Vagina (tissue), 2 donors: ENCODE results near the gene ARHGAP42. TPM values are rescaled to one million over a fixed set of nuclear protein-coding genes. Genes with fewer than 3 reads are reported as not detected.

Experiments
- DNase-seq, 2 donors: peaks; one replicate each; pipeline ENCODE4 v3.0.0-alpha.2; 2017; ENCODE audit errors: extremely low spot score in 2 of 2
- H3K27ac ChIP-seq: fragments of 200-600 bp; sonication (generic); one replicate; pipeline ENCODE4 v1.5.1; 2019
- H3K27me3 ChIP-seq: fragments of 200-600 bp; sonication (generic); one replicate; pipeline ENCODE4 v1.5.1; 2019
- H3K36me3 ChIP-seq, 2 donors: fragments of 200-600 bp; sonication (generic); one replicate each; pipeline ENCODE4 v1.5.1; 2017 to 2019
- H3K4me1 ChIP-seq: fragments of 200-600 bp; sonication (generic); one replicate; pipeline ENCODE4 v1.5.1; 2019
- H3K4me3 ChIP-seq, 2 donors: fragments of 200-600 bp; sonication (generic); 1 replicate in 1 of 2; 2 replicates in 1 of 2; pipeline ENCODE4 v1.5.1; 2016 to 2019
- H3K9me3 ChIP-seq: fragments of 200-600 bp; sonication (generic); one replicate; pipeline ENCODE4 v1.5.1; 2019
- CTCF ChIP-seq, 3 experiments: fragments of 450-650 bp in 2 of 3; fragments of 200-600 bp in 1 of 3; sonication (generic) in 1 of 3; IDR thresholded peaks; one replicate each; pipeline ENCODE4 v1.5.1; 2017 to 2019; ENCODE audit warnings: antibody characterized with exemption in 3 of 3, mild to moderate bottlenecking in 2 of 3, moderate library complexity in 2 of 3
- POLR2A ChIP-seq, 2 donors: fragments of 450-650 bp; IDR thresholded peaks; one replicate each; pipeline ENCODE4 v1.6.1; 2017; ENCODE audit warnings: antibody characterized with exemption in 2 of 2, mild to moderate bottlenecking in 2 of 2, moderate library complexity in 2 of 2
- POLR2AphosphoS5 ChIP-seq, 2 donors: sonication (generic); formaldehyde crosslinking; IDR thresholded peaks; one replicate each; pipeline ENCODE4 v1.9.0; 2017; ENCODE audit warnings: antibody characterized with exemption in 2 of 2, mild to moderate bottlenecking in 2 of 2, low read depth in 1 of 2; ENCODE audit not compliant: insufficient read depth in 1 of 2
- intact Hi-C: fragments of 100-400 bp; cut with DNase I; formaldehyde crosslinking; loops from one replicate; pipeline ENCODE4 v1.15.1; 2023
- total RNA-seq: library from RNA; depleted of rRNA; stranded (reverse); fragments of >200 nt; gene quantifications from one replicate; pipeline ENCODE4 v1.2.3, GENCODE V29; 2016

Gene ARHGAP42
- total RNA-seq, 1 donor from 2014 or later = 5.9 TPM

- Histone ChIP-seq H3K4me1 (peaks cover 6% of the 10 kb centered on the region), H3K36me3 (no peaks in the 10 kb centered on the region), H3K27ac (no peak overlapping the region), H3K27me3 (no peaks in the 10 kb centered on the region), H3K9me3 (no peaks in the 10 kb centered on the region), H3K4me3 (no peak overlapping the region)
- intact Hi-C loops = no loop called here
- TF ChIP-seq POLR2AphosphoS5 (IDR thresholded peaks at IDR 0.05; ENCODE audit: insufficient read depth in 1 of 2, low read depth in 1 of 2) (no peak), CTCF (IDR thresholded peaks at IDR 0.05) (no peak), POLR2A (IDR thresholded peaks at IDR 0.05) (no peak)
- DNase-seq = no peak
These were observed 253.9 kb downstream of the ARHGAP42 start for GRCh38 chr11:100941033-100941432.

GRCh38 chr11:100942016-100942415 lies 254.9 kb downstream of the ARHGAP42 start:
- Histone ChIP-seq H3K27ac (no peak overlapping the region), H3K4me3 (no peak overlapping the region), H3K9me3 (no peaks in the 10 kb centered on the region), H3K4me1 (peaks cover 6% of the 10 kb centered on the region), H3K36me3 (no peaks in the 10 kb centered on the region), H3K27me3 (no peaks in the 10 kb centered on the region)
- TF ChIP-seq POLR2AphosphoS5 (IDR thresholded peaks at IDR 0.05; ENCODE audit: insufficient read depth in 1 of 2, low read depth in 1 of 2) (no peak), POLR2A (IDR thresholded peaks at IDR 0.05) (no peak), CTCF (IDR thresholded peaks at IDR 0.05) (no peak)
- intact Hi-C loops = no loop called here
- no peak for DNase-seq

- intact Hi-C loops = no loop called here
- TF ChIP-seq POLR2AphosphoS5 (IDR thresholded peaks at IDR 0.05; ENCODE audit: insufficient read depth in 1 of 2, low read depth in 1 of 2) (no peak), CTCF (IDR thresholded peaks at IDR 0.05) (no peak), POLR2A (IDR thresholded peaks at IDR 0.05) (no peak)
These were observed 261.8 kb downstream of the ARHGAP42 start for GRCh38 chr11:100948936-100949335.

GRCh38 chr11:100949443-100949842 lies 262.4 kb downstream of the ARHGAP42 start:
- TF ChIP-seq POLR2AphosphoS5 (IDR thresholded peaks at IDR 0.05; ENCODE audit: insufficient read depth in 1 of 2, low read depth in 1 of 2) = no peak
- TF ChIP-seq CTCF (IDR thresholded peaks at IDR 0.05) = no peak
- no peak for TF ChIP-seq POLR2A (IDR thresholded peaks at IDR 0.05)
- no peak for DNase-seq
- no peak overlapping the region for H3K27ac ChIP-seq
- no peak overlapping the region for H3K4me3 ChIP-seq
- H3K36me3 ChIP-seq = no peaks in the 10 kb centered on the region
- no peaks in the 10 kb centered on the region for H3K4me1 ChIP-seq
- no peaks in the 10 kb centered on the region for H3K27me3 ChIP-seq
- intact Hi-C loops = no loop called here
- no peaks in the 10 kb centered on the region for H3K9me3 ChIP-seq

More at GRCh38 chr11:100948936-100949335, 261.8 kb downstream of the ARHGAP42 start:
- no peaks in the 10 kb centered on the region for H3K9me3 ChIP-seq
- H3K36me3 ChIP-seq = no peaks in the 10 kb centered on the region
- H3K4me1 ChIP-seq = no peaks in the 10 kb centered on the region
- DNase-seq = no peak
- no peak overlapping the region for H3K4me3 ChIP-seq
- H3K27ac ChIP-seq = no peak overlapping the region
- no peaks in the 10 kb centered on the region for H3K27me3 ChIP-seq

- TF ChIP-seq POLR2AphosphoS5 (IDR thresholded peaks at IDR 0.05; ENCODE audit: insufficient read depth in 1 of 2, low read depth in 1 of 2) (no peak), POLR2A (IDR thresholded peaks at IDR 0.05) (no peak), CTCF (IDR thresholded peaks at IDR 0.05) (no peak)
These were observed 268.2 kb downstream of the ARHGAP42 start for GRCh38 chr11:100955318-100955717.

More at GRCh38 chr11:100955318-100955717, 268.2 kb downstream of the ARHGAP42 start:
- Histone ChIP-seq H3K4me3 (no peak overlapping the region), H3K9me3 (no peaks in the 10 kb centered on the region), H3K36me3 (no peaks in the 10 kb centered on the region), H3K27ac (no peak overlapping the region), H3K4me1 (no peaks in the 10 kb centered on the region), H3K27me3 (no peaks in the 10 kb centered on the region)
- intact Hi-C loops = no loop called here
- no peak for DNase-seq
